ENCODE results near the gene LMX1A.

The LMX1A gene

DNA sequence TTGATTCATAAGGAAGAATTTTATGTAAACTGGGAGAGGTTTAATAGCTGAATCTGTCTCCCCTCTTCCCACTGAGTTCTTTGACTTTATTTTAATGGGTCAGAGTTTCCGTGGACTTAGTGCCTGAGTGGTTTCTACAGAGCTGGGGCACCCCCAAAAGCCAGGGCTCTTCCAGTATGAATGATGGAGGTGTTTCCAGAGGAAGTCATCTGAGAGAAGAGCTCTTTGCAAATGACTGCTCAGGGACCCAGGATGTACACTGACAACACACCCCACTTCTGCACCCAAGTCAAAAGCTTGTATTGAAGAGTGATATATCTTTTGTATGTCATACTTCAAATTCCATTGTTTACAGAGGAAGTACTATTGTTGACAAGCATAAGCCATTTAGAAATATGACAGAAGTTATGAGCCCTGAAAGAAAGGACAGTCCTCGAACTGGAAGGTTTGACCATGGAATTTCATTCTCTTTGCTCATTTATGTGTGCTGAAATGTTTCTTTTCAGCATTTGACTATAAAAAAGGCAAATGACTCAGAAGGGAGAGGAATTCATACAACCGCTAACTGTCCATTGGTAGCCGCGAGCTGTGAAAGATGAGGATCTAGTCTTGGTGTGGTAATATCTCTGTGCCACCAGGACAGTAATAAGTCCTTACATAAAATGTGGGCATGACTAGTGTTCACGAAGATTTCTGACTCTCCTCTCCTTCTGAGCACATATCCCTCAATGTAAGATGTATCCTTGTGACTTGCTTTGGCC is 25.4 kb upstream of the LMX1A start:
- WGBS (ENCODE audit: insufficient coverage) = 97% methylated on average over 4 of the region's 6 CpGs
- DNase-seq = no peak
- ChIA-PET CTCF (interaction anchor here (1.7 to 6.8 kb wide), 3 partner anchors 11 to 13 kb away, joined by 4 to 53 read pairs (median 24); no protein-coding TSS in a partner anchor), POLR2A (no interaction called here)
- Histone ChIP-seq H3K4me3 (ENCODE audit: control insufficient read depth in 1 of 7, extremely low read depth in 1 of 7, insufficient read depth in 4 of 7, low read depth in 2 of 7, low read length in 6 of 7) (no peak overlapping the region), H3K36me3 (ENCODE audit: control insufficient read depth in 4 of 4, insufficient read depth in 4 of 4, low read length in 3 of 4) (no peaks in the 10 kb centered on the region), H3K9me3 (ENCODE audit: control extremely low read depth in 1 of 5, control insufficient read depth in 4 of 5, insufficient read depth in 2 of 5, low read depth in 1 of 5, low read length in 4 of 5) (peaks cover 0 to 4% (median 0%) of the 10 kb centered on the region in 5 experiments), H3K27me3 (replicated peaks in 2 of 5; ENCODE audit: control insufficient read depth in 4 of 5, insufficient read depth in 5 of 5, low read length in 4 of 5) (peaks cover 9 to 83% (median 40%) of the 10 kb centered on the region in 5 experiments), H3K4me1 (ENCODE audit: control extremely low read depth in 1 of 4, control insufficient read depth in 4 of 4, insufficient read depth in 4 of 4, low read length in 3 of 4) (peaks cover 0 to 4% (median 3%) of the 10 kb centered on the region in 4 experiments), H3K27ac (ENCODE audit: insufficient read depth in 1 of 2, low read depth in 1 of 2, low read length in 2 of 2, poor library complexity in 1 of 2, severe bottlenecking in 2 of 2) (no peak overlapping the region)

DNA sequence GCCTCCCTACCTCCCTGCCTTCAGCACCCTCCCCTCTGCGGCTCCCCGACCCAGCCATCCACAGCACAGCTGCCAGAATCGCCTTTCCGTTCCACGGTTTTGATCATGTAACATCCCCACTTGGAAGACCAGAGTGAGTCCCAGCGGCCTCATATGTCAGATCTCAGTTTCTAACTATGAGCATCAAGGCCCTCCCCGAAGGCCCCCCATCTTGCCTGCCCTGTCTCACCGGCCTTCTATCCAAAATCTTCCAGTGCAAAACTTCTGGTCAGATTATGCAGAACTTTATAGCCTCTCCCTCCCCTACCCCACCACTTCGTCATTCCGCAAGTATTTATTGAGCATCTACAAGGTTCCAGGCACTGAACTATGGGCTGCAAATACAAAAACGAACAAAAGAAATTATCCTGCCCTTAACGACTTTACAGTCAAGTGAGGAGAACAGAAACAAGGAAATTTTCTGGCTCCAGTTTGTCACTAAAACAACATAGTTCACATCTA is 20.3 kb upstream of the LMX1A start:
- ChIA-PET CTCF (interaction anchor here (1.0 to 3.2 kb wide), 5 partner anchors 10 to 225 kb away, joined by 3 to 22 read pairs (median 5); no protein-coding TSS in a partner anchor), POLR2A (no interaction called here)
- no peaks in the 10 kb centered on the region for H3K36me3 ChIP-seq (ENCODE audit: control insufficient read depth in 4 of 4, insufficient read depth in 4 of 4, low read length in 3 of 4)
- no peak overlapping the region for H3K27ac ChIP-seq (ENCODE audit: insufficient read depth in 1 of 2, low read depth in 1 of 2, low read length in 2 of 2, poor library complexity in 1 of 2, severe bottlenecking in 2 of 2)
- peak overlapping the region in 5 of 7 experiments; percentile 13 to 54 (median 52) for H3K4me3 ChIP-seq (ENCODE audit: control insufficient read depth in 1 of 7, extremely low read depth in 1 of 7, insufficient read depth in 4 of 7, low read depth in 2 of 7, low read length in 6 of 7)
- peaks cover 0 to 4% (median 0%) of the 10 kb centered on the region in 5 experiments for H3K9me3 ChIP-seq (ENCODE audit: control extremely low read depth in 1 of 5, control insufficient read depth in 4 of 5, insufficient read depth in 2 of 5, low read depth in 1 of 5, low read length in 4 of 5)
- 2% methylated on average over 5 of the region's 12 CpGs for WGBS (ENCODE audit: insufficient coverage)
- DNase-seq = no peak
- peaks cover 14 to 83% (median 46%) of the 10 kb centered on the region in 5 experiments for H3K27me3 ChIP-seq (replicated peaks in 2 of 5; ENCODE audit: control insufficient read depth in 4 of 5, insufficient read depth in 5 of 5, low read length in 4 of 5)
- peaks cover 3 to 25% (median 13%) of the 10 kb centered on the region in 4 experiments for H3K4me1 ChIP-seq (ENCODE audit: control extremely low read depth in 1 of 4, control insufficient read depth in 4 of 4, insufficient read depth in 4 of 4, low read length in 3 of 4)

DNA sequence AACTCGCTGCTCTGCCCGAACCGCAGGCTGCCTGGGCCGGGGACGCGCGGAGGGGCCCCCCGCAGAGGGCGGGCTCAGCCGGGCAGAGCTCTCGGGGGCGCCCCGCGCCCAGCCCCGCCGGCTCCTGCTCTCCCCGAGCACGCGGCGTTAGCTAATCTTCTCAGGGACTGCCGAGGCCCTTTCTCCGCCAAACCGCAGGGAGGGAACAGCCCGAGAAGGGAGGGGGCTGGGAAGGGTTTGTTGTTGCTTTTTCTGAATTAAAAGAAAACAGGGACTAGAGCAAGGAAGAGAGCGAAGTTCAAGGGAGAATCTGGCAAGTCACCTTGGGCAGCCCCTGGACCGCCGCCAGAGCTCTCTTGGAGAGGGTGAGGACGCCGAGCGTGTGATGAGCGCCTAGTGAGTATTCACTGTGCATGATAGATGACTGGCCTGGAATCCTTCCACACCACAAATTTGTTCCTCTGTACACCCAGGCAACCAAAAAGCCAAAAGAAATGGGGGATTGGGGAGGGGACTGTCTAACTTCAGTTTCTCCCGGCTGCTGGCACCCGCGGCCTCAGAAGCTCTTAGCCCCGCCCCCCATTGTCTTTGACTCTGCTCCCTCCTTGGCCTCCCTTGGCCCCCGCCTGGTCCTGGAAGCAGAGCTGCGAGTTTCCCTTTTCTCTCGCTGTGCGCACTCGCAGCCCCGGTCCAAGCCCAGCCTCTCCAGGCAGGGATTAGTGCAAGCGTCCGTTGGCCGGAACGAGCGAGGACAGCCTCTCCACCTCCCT is 19.7 kb upstream of the LMX1A start:
- peak; percentile 74 to 89 (median 88) for DNase-seq
- H3K27me3 ChIP-seq (replicated peaks in 2 of 5; ENCODE audit: control insufficient read depth in 4 of 5, insufficient read depth in 5 of 5, low read length in 4 of 5) = peaks cover 12 to 82% (median 49%) of the 10 kb centered on the region in 5 experiments

DNA sequence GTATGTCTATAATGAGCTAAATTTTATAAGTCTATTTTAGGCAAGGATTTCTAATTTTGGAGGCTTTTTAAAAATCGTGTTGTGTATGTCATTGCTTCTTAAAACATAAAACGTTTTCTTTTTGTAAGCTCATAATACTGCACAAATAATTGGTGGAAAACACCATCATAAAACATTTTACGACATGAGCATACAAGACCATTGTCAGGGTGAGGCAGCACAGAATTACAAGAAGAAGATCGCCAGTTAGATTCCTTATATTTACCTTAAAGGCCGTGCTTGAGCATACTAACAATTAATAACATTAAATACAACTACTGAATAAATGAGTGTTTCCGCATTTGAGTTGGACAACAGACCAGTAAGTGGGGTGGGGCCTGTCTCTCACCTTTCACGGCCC is 19.1 kb upstream of the LMX1A start:
- ChIA-PET POLR2A (interaction anchor here (0.9 kb wide), 1 partner anchor 13 kb away, joined by 3 read pairs; no protein-coding TSS in a partner anchor), CTCF (interaction anchor here (1.5 to 3.2 kb wide), 5 partner anchors 9 to 23 kb away, joined by 3 to 22 read pairs (median 5); partner anchors contain the start of gene LMX1A)
- H3K27me3 ChIP-seq (replicated peaks in 2 of 5; ENCODE audit: control insufficient read depth in 4 of 5, insufficient read depth in 5 of 5, low read length in 4 of 5) = peaks cover 8 to 82% (median 48%) of the 10 kb centered on the region in 5 experiments
- H3K36me3 ChIP-seq (ENCODE audit: control insufficient read depth in 4 of 4, insufficient read depth in 4 of 4, low read length in 3 of 4) = no peaks in the 10 kb centered on the region
- no peak for DNase-seq
- WGBS (ENCODE audit: insufficient coverage) = 27% methylated on average over 2 of the region's 7 CpGs
- H3K4me1 ChIP-seq (ENCODE audit: control extremely low read depth in 1 of 4, control insufficient read depth in 4 of 4, insufficient read depth in 4 of 4, low read length in 3 of 4) = peaks cover 3 to 29% (median 13%) of the 10 kb centered on the region in 4 experiments
- H3K4me3 ChIP-seq (ENCODE audit: control insufficient read depth in 1 of 7, extremely low read depth in 1 of 7, insufficient read depth in 4 of 7, low read depth in 2 of 7, low read length in 6 of 7) = peak overlapping the region in 3 of 7 experiments; percentile 52 to 54 (median 54)
- H3K27ac ChIP-seq (ENCODE audit: insufficient read depth in 1 of 2, low read depth in 1 of 2, low read length in 2 of 2, poor library complexity in 1 of 2, severe bottlenecking in 2 of 2) = no peak overlapping the region
- H3K9me3 ChIP-seq (ENCODE audit: control extremely low read depth in 1 of 5, control insufficient read depth in 4 of 5, insufficient read depth in 2 of 5, low read depth in 1 of 5, low read length in 4 of 5) = peaks cover 0 to 4% (median 0%) of the 10 kb centered on the region in 5 experiments

More for the DNA sequence above, 19.7 kb upstream of the LMX1A start:
- CTCF ChIA-PET = interaction anchor here (1.0 to 3.2 kb wide), 7 partner anchors 9 to 226 kb away, joined by 3 to 22 read pairs (median 5); partner anchors contain the start of gene LMX1A
- WGBS (ENCODE audit: insufficient coverage) = 1% methylated on average over 29 of the region's 46 CpGs
- no peak overlapping the region for H3K27ac ChIP-seq (ENCODE audit: insufficient read depth in 1 of 2, low read depth in 1 of 2, low read length in 2 of 2, poor library complexity in 1 of 2, severe bottlenecking in 2 of 2)
- H3K36me3 ChIP-seq (ENCODE audit: control insufficient read depth in 4 of 4, insufficient read depth in 4 of 4, low read length in 3 of 4) = no peaks in the 10 kb centered on the region
- H3K4me3 ChIP-seq (ENCODE audit: control insufficient read depth in 1 of 7, extremely low read depth in 1 of 7, insufficient read depth in 4 of 7, low read depth in 2 of 7, low read length in 6 of 7) = peak overlapping the region in 5 of 7 experiments; percentile 13 to 54 (median 52)
- peaks cover 0 to 4% (median 0%) of the 10 kb centered on the region in 5 experiments for H3K9me3 ChIP-seq (ENCODE audit: control extremely low read depth in 1 of 5, control insufficient read depth in 4 of 5, insufficient read depth in 2 of 5, low read depth in 1 of 5, low read length in 4 of 5)
- peaks cover 3 to 29% (median 13%) of the 10 kb centered on the region in 4 experiments for H3K4me1 ChIP-seq (ENCODE audit: control extremely low read depth in 1 of 4, control insufficient read depth in 4 of 4, insufficient read depth in 4 of 4, low read length in 3 of 4)
- POLR2A ChIA-PET = interaction anchor here (0.9 kb wide), 1 partner anchor 13 kb away, joined by 3 read pairs; no protein-coding TSS in a partner anchor

DNA sequence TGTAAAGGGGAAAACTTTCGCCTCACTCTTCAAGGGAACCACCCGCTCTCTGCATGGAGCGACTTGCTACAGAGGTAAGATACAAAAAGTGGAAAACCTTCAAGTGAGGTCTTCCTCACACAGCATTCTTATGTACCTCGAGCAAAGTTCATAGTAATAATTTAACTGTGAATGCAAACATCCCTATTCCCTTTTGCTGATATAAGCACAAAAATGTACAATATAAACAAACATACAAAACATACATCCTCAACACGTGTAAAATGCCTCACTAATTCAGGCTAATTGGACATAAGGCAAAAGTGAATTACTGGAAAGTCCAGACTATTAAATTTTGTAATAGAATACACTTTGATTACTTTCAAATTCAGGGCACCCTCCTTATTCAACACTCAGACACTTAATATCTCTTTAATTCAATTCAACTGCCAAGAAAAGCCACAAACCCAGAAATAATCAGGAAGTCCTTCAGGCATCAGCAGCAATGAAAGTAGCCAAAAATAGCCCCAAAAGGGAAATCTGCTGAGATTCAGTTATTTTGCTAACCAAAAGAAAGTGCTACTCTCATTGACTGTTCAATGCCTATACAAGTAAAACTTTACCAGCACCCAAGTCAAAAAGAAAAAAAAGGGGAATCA is 15.2 kb upstream of the LMX1A start:
- no peaks in the 10 kb centered on the region for H3K36me3 ChIP-seq (ENCODE audit: control insufficient read depth in 4 of 4, insufficient read depth in 4 of 4, low read length in 3 of 4)
- no peak overlapping the region for H3K27ac ChIP-seq (ENCODE audit: insufficient read depth in 1 of 2, low read depth in 1 of 2, low read length in 2 of 2, poor library complexity in 1 of 2, severe bottlenecking in 2 of 2)
- no peak overlapping the region for H3K4me3 ChIP-seq (ENCODE audit: control insufficient read depth in 1 of 7, extremely low read depth in 1 of 7, insufficient read depth in 4 of 7, low read depth in 2 of 7, low read length in 6 of 7)
- H3K27me3 ChIP-seq (replicated peaks in 2 of 5; ENCODE audit: control insufficient read depth in 4 of 5, insufficient read depth in 5 of 5, low read length in 4 of 5) = peaks cover 8 to 92% (median 35%) of the 10 kb centered on the region in 5 experiments
- DNase-seq = peak in 2 of 3 donors; percentile 61 to 62
- H3K9me3 ChIP-seq (ENCODE audit: control extremely low read depth in 1 of 5, control insufficient read depth in 4 of 5, insufficient read depth in 2 of 5, low read depth in 1 of 5, low read length in 4 of 5) = no peaks in the 10 kb centered on the region
- ChIA-PET POLR2A (no interaction called here), CTCF (interaction anchor here (0.8 to 6.6 kb wide), 4 partner anchors 11 to 221 kb away, joined by 3 to 53 read pairs (median 4); no protein-coding TSS in a partner anchor)
- peaks cover 0 to 23% (median 11%) of the 10 kb centered on the region in 4 experiments for H3K4me1 ChIP-seq (ENCODE audit: control extremely low read depth in 1 of 4, control insufficient read depth in 4 of 4, insufficient read depth in 4 of 4, low read length in 3 of 4)
- WGBS (ENCODE audit: insufficient coverage) = no CpG with 5 or more reads among the region's 5 CpGs

DNA sequence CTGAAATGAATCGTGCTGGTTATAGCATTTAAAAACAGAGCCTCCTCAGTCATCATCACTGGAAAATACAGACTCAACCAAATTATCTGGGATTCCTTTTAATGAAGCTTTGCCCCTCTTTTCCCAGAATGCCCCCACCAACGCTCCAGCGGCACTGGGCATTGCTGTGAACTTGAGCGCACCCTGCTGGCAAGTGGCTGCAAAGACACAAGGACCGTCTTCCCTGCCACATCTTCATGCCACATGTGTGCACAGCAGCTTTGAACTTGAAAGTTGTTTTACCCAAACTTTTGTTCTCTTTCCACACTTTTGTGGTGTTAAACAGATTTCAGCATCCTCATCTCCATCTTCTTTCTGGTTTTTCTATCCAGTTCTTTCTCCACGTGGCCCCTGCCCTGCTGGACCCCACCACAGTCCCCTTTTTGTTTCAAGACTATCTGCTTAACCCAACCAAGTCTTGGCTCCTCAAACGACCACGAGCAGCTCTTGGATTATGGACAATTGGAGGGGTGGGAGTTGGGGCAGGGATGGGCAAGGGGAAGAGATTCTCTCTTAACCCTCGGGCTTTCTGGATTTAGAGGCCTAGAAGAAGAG is 12.8 kb upstream of the LMX1A start:
- no peaks in the 10 kb centered on the region for H3K9me3 ChIP-seq (ENCODE audit: control extremely low read depth in 1 of 5, control insufficient read depth in 4 of 5, insufficient read depth in 2 of 5, low read depth in 1 of 5, low read length in 4 of 5)

More for the DNA sequence above, 12.8 kb upstream of the LMX1A start:
- Histone ChIP-seq H3K4me3 (ENCODE audit: control insufficient read depth in 1 of 7, extremely low read depth in 1 of 7, insufficient read depth in 4 of 7, low read depth in 2 of 7, low read length in 6 of 7) (no peak overlapping the region), H3K4me1 (ENCODE audit: control extremely low read depth in 1 of 4, control insufficient read depth in 4 of 4, insufficient read depth in 4 of 4, low read length in 3 of 4) (peaks cover 0 to 6% (median 0%) of the 10 kb centered on the region in 4 experiments), H3K27me3 (replicated peaks in 2 of 5; ENCODE audit: control insufficient read depth in 4 of 5, insufficient read depth in 5 of 5, low read length in 4 of 5) (peaks cover 0 to 91% (median 26%) of the 10 kb centered on the region in 5 experiments), H3K36me3 (ENCODE audit: control insufficient read depth in 4 of 4, insufficient read depth in 4 of 4, low read length in 3 of 4) (no peaks in the 10 kb centered on the region), H3K27ac (ENCODE audit: insufficient read depth in 1 of 2, low read depth in 1 of 2, low read length in 2 of 2, poor library complexity in 1 of 2, severe bottlenecking in 2 of 2) (no peak overlapping the region)
- ChIA-PET POLR2A (no interaction called here), CTCF (interaction anchor here (1.5 to 6.8 kb wide), 9 partner anchors 10 to 229 kb away, joined by 4 to 57 read pairs (median 22); no protein-coding TSS in a partner anchor)
- WGBS (ENCODE audit: insufficient coverage) = 10% methylated on average over 8 of the region's 9 CpGs
- DNase-seq = peak; percentile 34 to 69 (median 57)

All from common myeloid progenitor, CD34-positive (primary cell).